TTC549 (cell line): Measurements from ENCODE around the gene SUPT20H.

Experiments used
- FAIRE-seq: peaks from 2 replicates; lab custom pipeline; 2012; peaks lifted over from hg19 to GRCh38; lab: Jason Lieb, UNC

The SUPT20H gene

GRCh38 chr13:36998624-36999041, 60.9 kb downstream of the SUPT20H start:
- FAIRE-seq = no peak

- FAIRE-seq = no peak
Measured at GRCh38 chr13:36997716-36998427, 61.6 kb downstream of the SUPT20H start.

GRCh38 chr13:36992362-36992761, 67.1 kb downstream of the SUPT20H start:
- no peak for FAIRE-seq

GRCh38 chr13:36986462-36987240, 72.8 kb downstream of the SUPT20H start:
- FAIRE-seq = no peak

GRCh38 chr13:36981156-36981743, 78.2 kb downstream of the SUPT20H start:
- FAIRE-seq = peak; percentile 95

- no peak for FAIRE-seq
Measured at GRCh38 chr13:36979361-36980050, 80.0 kb downstream of the SUPT20H start.

GRCh38 chr13:36975172-36975571, 84.3 kb downstream of the SUPT20H start:
- no peak for FAIRE-seq

- no peak for FAIRE-seq
Measured at GRCh38 chr13:36973621-36974295, 85.7 kb downstream of the SUPT20H start.

GRCh38 chr13:36973009-36973408, 86.5 kb downstream of the SUPT20H start:
- no peak for FAIRE-seq

GRCh38 chr13:36966404-36966803, 93.1 kb downstream of the SUPT20H start:
- no peak for FAIRE-seq

GRCh38 chr13:36965767-36966166, 93.7 kb downstream of the SUPT20H start:
- FAIRE-seq = no peak

- FAIRE-seq = no peak
Measured at GRCh38 chr13:36959456-36960116, 99.9 kb downstream of the SUPT20H start.
